Urothelium cell line (cell line): ENCODE results near the gene FLVCR2.
"Not testable (repeated sequence)": the region's sequence is repeated elsewhere in the genome, so short reads cannot be mapped to it uniquely, and the experiment has no call there.

ENCODE experiments used
- DNase-seq: peaks from one replicate; pipeline ENCODE4 v3.0.0; 2011; ENCODE audit warnings: low spot score, mixed read lengths
- FAIRE-seq: peaks from 2 replicates; lab custom pipeline; 2011; peaks lifted over from hg19 to GRCh38; lab: Jason Lieb, UNC

Gene FLVCR2

DNA sequence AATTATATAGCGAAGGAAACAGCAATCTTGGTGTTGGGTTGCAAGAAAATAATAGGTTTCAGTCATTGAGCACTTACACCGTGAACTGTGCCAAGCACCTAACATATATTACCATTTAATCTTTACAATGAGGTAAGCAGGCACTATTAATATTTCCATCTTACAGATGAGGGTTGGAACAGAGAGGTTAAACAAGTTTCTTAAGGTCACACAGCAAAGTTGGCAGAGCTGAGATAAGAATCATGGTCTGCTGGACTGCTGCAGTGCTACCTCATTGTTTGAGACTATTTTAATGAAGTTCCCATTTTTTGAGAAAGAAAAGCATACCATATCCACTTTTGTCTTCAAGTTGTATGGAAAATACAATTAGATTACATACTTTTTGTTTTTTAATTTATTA, 80.5 kb downstream of the FLVCR2 start:
- no peak for DNase-seq

DNA sequence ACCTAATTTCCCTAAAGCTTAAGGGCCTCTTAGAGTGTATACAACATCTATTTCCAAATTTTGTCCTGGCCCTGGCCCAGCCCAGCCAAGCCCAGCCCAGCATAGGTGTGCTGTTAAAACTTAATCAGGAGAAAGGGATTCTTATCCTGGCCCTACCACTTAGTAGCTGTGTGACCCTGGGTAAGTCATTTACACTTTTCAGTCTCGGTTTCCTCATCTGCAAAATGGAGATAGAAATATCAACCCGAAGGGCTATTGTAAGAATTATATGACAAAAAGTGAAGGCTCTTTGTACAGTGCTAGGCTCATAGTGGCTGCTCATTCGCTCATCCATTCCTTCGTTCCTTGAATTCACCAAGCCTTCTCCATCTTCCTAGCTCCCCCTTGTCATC, 81.8 kb downstream of the FLVCR2 start:
- DNase-seq, result no peak
- FAIRE-seq, result no peak

More for the DNA sequence above, 80.5 kb downstream of the FLVCR2 start:
- FAIRE-seq, result no peak

- FAIRE-seq (peak; percentile 97), DNase-seq (peak; percentile 99)
Measured at GRCh38 chr14:75660630-75661498, 82.4 kb downstream of the FLVCR2 start, which contains the start of the genes ERG28 and TTLL5. Gene ERG28 (minus strand): TSS chr14:75660876. CDS start chr14:75657502, 3,374 bp downstream. Gene TTLL5 (plus strand): TSS chr14:75661246. CDS start chr14:75663150, 1,904 bp downstream.

- FAIRE-seq (no peak), DNase-seq (no peak)
Measured at GRCh38 chr14:75661499-75661814, 83.0 kb downstream of the FLVCR2 start.

DNA sequence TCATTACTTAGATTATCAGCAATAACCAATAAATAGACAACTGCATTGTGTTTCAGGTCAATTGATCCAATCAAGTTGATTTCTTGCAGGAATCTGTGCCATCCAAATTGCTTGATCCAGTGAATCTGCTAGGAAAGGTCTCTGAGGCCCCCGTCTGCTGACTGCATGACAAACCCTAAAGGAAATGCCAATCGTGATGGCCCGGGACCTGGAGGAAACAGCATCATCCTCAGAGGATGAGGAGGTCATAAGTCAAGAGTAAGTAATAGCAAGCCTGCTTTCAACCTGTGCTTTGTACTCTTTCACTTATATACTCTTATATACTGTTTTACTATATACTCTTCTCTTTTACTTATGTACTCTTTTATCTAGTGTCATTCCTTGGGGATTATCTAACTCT, 84.5 kb downstream of the FLVCR2 start:
- DNase-seq, result no peak
- FAIRE-seq, result no peak

GRCh38 chr14:75667099-75667765, 88.8 kb downstream of the FLVCR2 start:
- no peak for DNase-seq
- FAIRE-seq, result no peak

DNA sequence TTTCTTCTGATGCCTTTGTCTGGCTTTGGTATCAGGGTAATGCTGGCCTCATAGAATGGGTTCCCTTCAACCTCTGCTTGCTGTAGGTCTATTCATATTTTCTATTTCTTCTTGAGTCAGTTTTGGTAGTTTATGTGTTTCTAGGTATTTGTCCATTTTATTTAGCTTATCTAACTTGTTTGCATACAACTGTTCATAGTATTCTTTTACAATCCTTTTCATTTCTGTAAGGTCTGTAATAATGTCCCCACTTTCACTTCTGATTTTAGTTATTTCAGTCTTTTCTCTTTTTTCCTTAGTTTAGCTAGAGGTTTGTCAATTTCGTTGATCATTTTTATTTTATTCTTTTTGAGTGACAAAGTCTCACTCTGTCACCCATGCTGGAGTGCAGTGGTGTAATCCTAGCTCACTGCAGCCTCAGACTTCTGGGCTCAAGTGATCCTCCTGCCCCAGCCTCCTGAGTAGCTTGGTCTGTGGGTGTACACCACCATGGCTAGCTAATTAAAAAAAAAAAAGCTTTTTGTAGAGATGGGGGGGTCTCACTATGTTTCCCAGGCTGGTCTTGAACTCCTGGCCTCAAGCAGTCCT, 94.3 kb downstream of the FLVCR2 start:
- DNase-seq, result no peak
- no peak for FAIRE-seq

- FAIRE-seq (no peak), DNase-seq (no peak)
Measured at GRCh38 chr14:75673345-75674035, 95.1 kb downstream of the FLVCR2 start.

GRCh38 chr14:75675265-75675960, 97.0 kb downstream of the FLVCR2 start:
- FAIRE-seq, result peak; percentile 17
- DNase-seq, result no peak

- DNase-seq, result no peak
- FAIRE-seq, result no peak
Measured at GRCh38 chr14:75685910-75686309, 107.5 kb downstream of the FLVCR2 start.

DNA sequence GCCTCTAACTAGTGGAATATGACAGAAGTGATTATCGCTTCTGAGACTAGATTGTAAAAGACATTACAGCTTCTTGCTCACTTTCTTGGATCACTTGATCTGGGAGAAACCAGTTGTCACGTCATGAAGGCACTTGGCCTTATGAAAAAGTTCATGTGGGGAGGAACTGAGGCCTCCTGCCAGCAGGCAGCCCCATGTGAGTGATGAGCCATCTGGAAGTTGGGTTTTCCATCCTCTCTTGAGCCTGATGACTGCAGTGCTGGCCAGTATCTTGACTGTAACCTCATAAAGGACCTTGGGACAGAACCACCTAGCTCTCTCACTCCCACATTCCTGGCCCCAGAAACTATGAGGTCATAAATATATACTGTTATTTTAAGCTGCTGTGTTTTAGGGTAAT, 110.6 kb downstream of the FLVCR2 start:
- FAIRE-seq (no peak), DNase-seq (no peak)

DNA sequence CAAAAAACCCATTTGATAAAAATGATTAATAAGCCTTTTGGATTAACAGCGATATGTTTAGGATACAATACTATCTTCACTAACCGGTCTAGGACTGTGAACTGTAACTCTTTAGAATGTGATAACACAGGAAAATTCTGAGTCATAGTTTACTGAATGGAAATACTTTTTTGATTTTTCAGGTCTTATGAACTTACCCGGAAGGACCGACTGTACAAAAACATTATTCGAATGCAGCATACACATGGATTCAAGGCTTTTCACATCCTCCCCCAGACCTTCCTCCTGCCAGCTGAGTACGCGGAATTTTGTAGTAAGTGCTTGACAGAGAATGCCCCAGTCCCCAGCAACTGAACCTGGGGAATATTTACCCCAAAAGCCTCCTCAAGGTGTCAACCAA, 111.6 kb downstream of the FLVCR2 start:
- no peak for DNase-seq
- no peak for FAIRE-seq

GRCh38 chr14:75695025-75695424, 116.6 kb downstream of the FLVCR2 start:
- not testable (repeated sequence) for DNase-seq, FAIRE-seq

DNA sequence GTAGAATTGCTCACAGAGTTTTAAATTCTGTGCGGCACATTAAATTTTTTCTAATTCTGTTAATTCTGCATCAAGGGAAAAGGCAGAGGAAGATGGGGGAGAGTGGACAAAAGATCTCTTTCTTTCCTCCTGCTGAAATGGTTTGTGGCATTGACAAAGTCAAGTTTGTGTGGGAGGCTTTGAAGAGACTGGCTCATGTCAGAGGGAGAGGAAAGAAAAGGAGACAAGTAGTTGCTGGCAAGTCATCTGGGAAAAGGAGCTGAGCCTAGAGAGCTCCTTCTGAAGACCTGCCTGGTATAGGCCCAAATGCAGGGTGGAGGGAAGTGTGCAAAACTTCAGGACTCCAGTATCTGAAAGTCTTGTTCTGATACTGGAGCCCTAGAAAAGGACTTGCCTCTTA, 119.0 kb downstream of the FLVCR2 start:
- FAIRE-seq (no peak), DNase-seq (no peak)
